GM12878 (cell line): Measurements from ENCODE around the gene HERPUD2. TPM values are rescaled to one million over a fixed set of nuclear protein-coding genes. Genes with fewer than 3 reads are reported as not detected.

Experiments
- ATAC-seq: fragments of 200-7000 bp; cut with Tn5 transposase; 3 replicates; pipeline ENCODE4 v1.9.1; 2020; ENCODE audit warnings: mild to moderate bottlenecking, moderate library complexity
- BruUV-seq: library from RNA; stranded (reverse); fragments of 400-500 nt; replicated peaks from 2 replicates; lab custom pipeline; 2021; lab: Mats Ljungman, UMichigan
- CTCF ChIA-PET: fragments of 300-600 bp; sonication (Branson Sonifier 250); formaldehyde crosslinking; extraction: SDS; loops from one replicate; lab custom pipeline; 2021; ENCODE audit warnings: inconsistent platforms; lab: Yijun Ruan, JAX
- POLR2A ChIA-PET: fragments of 350-600 bp; formaldehyde crosslinking; extraction: SDS; loops from one replicate; lab custom pipeline; 2021; ENCODE audit warnings: inconsistent platforms; lab: Charles Lee
- RAD21 ChIA-PET: fragments of 300-600 bp; sonication (Branson Sonifier 250); formaldehyde crosslinking; loops from one replicate; lab custom pipeline; 2023; ENCODE audit warnings: antibody characterized with exemption; ENCODE audit not compliant: unreplicated experiment; lab: Charles Lee
- SMC1A ChIA-PET: fragments of 300-600 bp; sonication (Branson Sonifier 250); formaldehyde crosslinking; loops from one replicate; lab custom pipeline; 2023; ENCODE audit not compliant: unreplicated experiment, uncharacterized antibody; lab: Charles Lee
- DNase-seq: peaks from one replicate; pipeline ENCODE4 v3.0.0-alpha.2; 2011; ENCODE audit warnings: low read depth, low spot score
- FAIRE-seq: peaks from 3 replicates; lab custom pipeline; 2011; peaks lifted over from hg19 to GRCh38; lab: Jason Lieb, UNC
- H2AFZ ChIP-seq: 2 replicates; pipeline ENCODE4 v1.6.0; 2011; ENCODE audit warnings: low read depth, low read length, control low read depth; ENCODE audit not compliant: control insufficient read depth
- H3K27ac ChIP-seq: 2 replicates; pipeline ENCODE4 v1.5.1; 2011; ENCODE audit warnings: control low read depth; ENCODE audit not compliant: control insufficient read depth, insufficient read depth
- H3K27me3 ChIP-seq, 2 experiments: replicated peaks in 1 of 2; 2 replicates each; pipeline versions ENCODE4 v1.6.0 to v1.6.1; 2011; ENCODE audit warnings: low read length in 1 of 2; ENCODE audit not compliant: control insufficient read depth in 2 of 2, insufficient read depth in 2 of 2
- H3K36me3 ChIP-seq, 2 experiments: 2 replicates each; pipeline ENCODE4 v1.5.1; 2011; ENCODE audit warnings: low read length in 1 of 2; ENCODE audit not compliant: control insufficient read depth in 2 of 2, insufficient read depth in 2 of 2
- H3K4me1 ChIP-seq: 2 replicates; pipeline ENCODE4 v1.6.1; 2011; ENCODE audit warnings: mild to moderate bottlenecking, low read length, moderate library complexity, mixed read lengths; ENCODE audit not compliant: control insufficient read depth, insufficient read depth
- H3K4me2 ChIP-seq: 2 replicates; pipeline ENCODE4 v1.6.0; 2011; ENCODE audit warnings: control low read depth; ENCODE audit not compliant: control insufficient read depth, insufficient read depth
- H3K4me3 ChIP-seq: fragments of 200-600 bp; sonication (generic); 2 replicates; pipeline ENCODE4 v1.5.1; 2016
- H3K79me2 ChIP-seq: 2 replicates; pipeline ENCODE4 v1.6.0; 2011; ENCODE audit warnings: low read length; ENCODE audit not compliant: control insufficient read depth, insufficient read depth
- H3K9ac ChIP-seq: 2 replicates; pipeline ENCODE4 v1.8.0; 2011; ENCODE audit warnings: low read length, control low read depth, mixed read lengths; ENCODE audit not compliant: control insufficient read depth, insufficient read depth
- H3K9me3 ChIP-seq: replicated peaks from 3 replicates; pipeline ENCODE4 v1.5.1; 2011; ENCODE audit warnings: mild to moderate bottlenecking, low read length; ENCODE audit not compliant: control insufficient read depth, insufficient read depth
- H4K20me1 ChIP-seq: 2 replicates; pipeline ENCODE4 v1.6.0; 2011; ENCODE audit not compliant: control insufficient read depth, insufficient read depth
- CHD4 ChIP-seq: fragments of 200-600 bp; sonication (generic); IDR thresholded peaks from 2 replicates; pipeline ENCODE4 v1.6.1; 2016; ENCODE audit warnings: mild to moderate bottlenecking
- CREM ChIP-seq: IDR thresholded peaks from 2 replicates; pipeline ENCODE4 v1.6.1; 2014; ENCODE audit warnings: antibody characterized with exemption, low read depth
- DPF2 ChIP-seq: fragments of 450-650 bp; IDR thresholded peaks from 2 replicates; pipeline ENCODE4 v1.6.1; 2017; ENCODE audit warnings: mild to moderate bottlenecking
- EED ChIP-seq: sonication (generic); IDR thresholded peaks from 2 replicates; pipeline ENCODE4 v1.6.1; 2016; ENCODE audit warnings: antibody characterized with exemption, low read depth
- JUND ChIP-seq: IDR thresholded peaks from 2 replicates; pipeline ENCODE4 v1.6.1; 2012; ENCODE audit warnings: low read depth, mild to moderate bottlenecking, low read length, improper control_type of control experiment, moderate library complexity
- RFX5 ChIP-seq: IDR thresholded peaks from 2 replicates; pipeline ENCODE4 v1.6.1; 2011; ENCODE audit warnings: low read depth, low read length, improper control_type of control experiment
- SIX5 ChIP-seq: IDR thresholded peaks from 2 replicates; pipeline ENCODE4 v1.6.1; 2011; ENCODE audit warnings: mild to moderate bottlenecking, low read depth, low read length, moderate library complexity; ENCODE audit not compliant: severe bottlenecking
- SPI1 ChIP-seq: IDR thresholded peaks from 2 replicates; pipeline ENCODE4 v1.6.1; 2011; ENCODE audit warnings: low read depth, mild to moderate bottlenecking, low read length, moderate library complexity, borderline replicate concordance; ENCODE audit not compliant: insufficient read depth
- ZBED1 ChIP-seq: IDR thresholded peaks from 2 replicates; pipeline ENCODE4 v1.6.1; 2016; ENCODE audit warnings: borderline replicate concordance
- WGBS: methylation state at CpG from one replicate; pipeline ENCODE4 v1.1.6; 2016; ENCODE audit warnings: low lambda C conversion rate; ENCODE audit not compliant: insufficient replicate concordance, insufficient coverage; ENCODE audit errors: missing lambda C conversion rate; 5-methylcytosine and 5-hydroxymethylcytosine counted together
- in situ Hi-C: fragments of 300-500 bp; cut with MboI; formaldehyde crosslinking; loops from 9 replicates; pipeline ENCODE4 v1.14.3; 2018; ENCODE audit warnings: mixed read lengths
- intact Hi-C: fragments of 100-400 bp; cut with micrococcal nuclease; formaldehyde crosslinking; loops from one replicate; pipeline ENCODE4 v1.14.2; 2022; ENCODE audit not compliant: unreplicated experiment
- polyA plus RNA-seq, 11 experiments: library from polyadenylated mRNA; depleted of rRNA in 4 of 11; unstranded in 6 of 11; stranded (reverse) in 5 of 11; fragments of >200 nt; fragmentation: Nextera tagmentation in 4 of 11; fragmentation: Illumina TruSeq in 1 of 11; extraction: Ambion mirVana in 4 of 11; extraction: Trizol in 1 of 11; gene quantifications; 1 replicate in 1 of 11; 2 replicates in 10 of 11; pipeline versions ENCODE4 v1.2.1 to v1.2.3, GENCODE V29; 2011 to 2016; ENCODE audit warnings: inconsistent platforms in 2 of 11, missing spikeins in 2 of 11, low read depth in 1 of 11
- total RNA-seq, 4 experiments: library from RNA; depleted of rRNA in 3 of 4; stranded (reverse); fragments of >200 nt in 3 of 4; fragmentation: Illumina TruSeq in 1 of 4; extraction: Trizol in 1 of 4; gene quantifications; 2 replicates each; pipeline versions ENCODE4 v1.2.1 to v1.2.3, GENCODE V29; 2013 to 2021
- TF ChIP-seq, protein P1 (sequence below): IDR thresholded peaks from 2 replicates; pipeline ENCODE4 v1.6.1; 2012; ENCODE audit warnings: low read depth, low read length, improper control_type of control experiment
- TF ChIP-seq, protein P2 (sequence below): fragments of 450-650 bp; IDR thresholded peaks from 2 replicates; pipeline ENCODE4 v1.6.1; 2016; ENCODE audit warnings: mild to moderate bottlenecking, moderate library complexity, borderline replicate concordance
- TF ChIP-seq, protein P3 (sequence below): fragments of 450-650 bp; IDR thresholded peaks from 2 replicates; pipeline ENCODE4 v1.6.1; 2017; ENCODE audit warnings: borderline replicate concordance

The HERPUD2 gene
- total and polyA plus RNA-seq, 10 of the 15 experiments (the other 5 are each of a cell fraction or from before 2014, with no cell fraction given): 4.7 to 69.6 (median 13.9) TPM

DNA sequence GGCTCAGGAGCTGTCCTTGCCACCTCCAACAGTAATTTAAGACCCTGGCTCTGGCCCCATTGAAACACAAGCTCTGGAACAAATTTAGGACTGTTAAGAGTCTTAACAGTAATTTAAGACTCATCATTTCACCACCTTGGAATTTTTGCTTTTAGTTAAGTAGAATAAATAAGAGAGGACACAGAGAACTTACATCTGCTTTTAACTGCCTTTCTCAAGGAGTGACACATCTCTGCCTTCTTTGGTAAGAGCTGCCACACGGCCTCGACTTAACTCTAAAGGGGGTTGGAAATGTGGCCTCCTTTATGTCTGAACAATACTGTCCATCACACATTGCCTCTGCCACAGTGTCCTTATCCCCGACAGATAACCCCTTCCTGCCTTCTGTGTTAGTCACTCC, 77.9 kb downstream of the HERPUD2 start:
- in situ Hi-C loops (no loop called here), intact Hi-C loops (no loop called here)
- no TSS peak for BruUV-seq
- H4K20me1 ChIP-seq: no peaks in the 10 kb centered on the region
- no peaks in the 10 kb centered on the region for H3K4me1 ChIP-seq
- H3K4me3 ChIP-seq: no peak overlapping the region
- H3K36me3 ChIP-seq: no peaks in the 10 kb centered on the region
- 95% methylated on average over 3 of the region's 3 CpGs for WGBS
- no peaks in the 10 kb centered on the region; the same call in 2 of the 3 replicates for H3K9me3 ChIP-seq
- ATAC-seq (no peak), DNase-seq (no peak), FAIRE-seq (no peak)
- POLR2A ChIA-PET: no interaction called here
- no peaks in the 10 kb centered on the region for H3K79me2 ChIP-seq
- H2AFZ ChIP-seq: no peak overlapping the region
- H3K27me3 ChIP-seq: no peaks in the 10 kb centered on the region
- SMC1A ChIA-PET: no interaction called here
- RAD21 ChIA-PET: interaction anchor here (1.2 kb wide), 1 partner anchor 10 kb away, joined by 3 read pairs; no protein-coding TSS in a partner anchor
- H3K27ac ChIP-seq: no peak overlapping the region
- H3K4me2 ChIP-seq: no peak overlapping the region
- H3K9ac ChIP-seq: no peak overlapping the region
- TF ChIP-seq, protein P1, sequence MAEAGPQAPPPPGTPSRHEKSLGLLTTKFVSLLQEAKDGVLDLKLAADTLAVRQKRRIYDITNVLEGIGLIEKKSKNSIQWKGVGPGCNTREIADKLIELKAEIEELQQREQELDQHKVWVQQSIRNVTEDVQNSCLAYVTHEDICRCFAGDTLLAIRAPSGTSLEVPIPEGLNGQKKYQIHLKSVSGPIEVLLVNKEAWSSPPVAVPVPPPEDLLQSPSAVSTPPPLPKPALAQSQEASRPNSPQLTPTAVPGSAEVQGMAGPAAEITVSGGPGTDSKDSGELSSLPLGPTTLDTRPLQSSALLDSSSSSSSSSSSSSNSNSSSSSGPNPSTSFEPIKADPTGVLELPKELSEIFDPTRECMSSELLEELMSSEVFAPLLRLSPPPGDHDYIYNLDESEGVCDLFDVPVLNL: no peak
- TF ChIP-seq CREM: no peak
- TF ChIP-seq CHD4: no peak
- no peak for TF ChIP-seq SPI1
- TF ChIP-seq SIX5: no peak
- CTCF ChIA-PET: interaction anchor here (1.0 to 1.7 kb wide), 4 partner anchors 8 to 290 kb away, joined by 3 to 7 read pairs (median 4); no protein-coding TSS in a partner anchor

DNA sequence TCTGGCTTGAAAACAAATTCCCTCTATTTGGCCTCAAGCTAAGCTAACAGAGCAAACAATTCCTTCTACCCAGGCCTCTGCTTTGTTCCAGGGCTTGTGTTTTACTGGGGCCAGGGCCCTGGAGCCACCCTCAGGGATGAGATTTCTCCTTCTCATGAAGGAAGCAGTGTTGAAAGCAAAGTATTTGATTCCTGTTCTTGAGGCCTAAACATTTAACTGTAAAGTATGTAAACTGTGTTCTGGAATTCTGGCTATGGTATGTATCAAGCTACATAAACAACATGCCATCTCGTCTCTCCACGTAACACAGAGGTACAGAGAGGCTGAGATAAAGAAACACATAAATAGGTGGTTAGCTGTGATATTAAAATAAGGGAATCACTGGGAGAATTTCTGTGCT, 81.8 kb downstream of the HERPUD2 start:
- ChIA-PET RAD21 (no interaction called here), CTCF (interaction anchor here (1.0 to 3.7 kb wide), 2 partner anchors 11 to 19 kb away, joined by 3 to 16 read pairs; no protein-coding TSS in a partner anchor), POLR2A (no interaction called here), SMC1A (interaction anchor here (0.6 to 1.1 kb wide), 4 partner anchors 9 to 159 kb away, joined by 3 read pairs; no protein-coding TSS in a partner anchor)
- Histone ChIP-seq H2AFZ (no peak overlapping the region), H3K4me1 (no peaks in the 10 kb centered on the region), H3K4me3 (no peak overlapping the region), H3K27ac (no peak overlapping the region), H3K36me3 (no peaks in the 10 kb centered on the region), H3K9ac (no peak overlapping the region), H3K79me2 (no peaks in the 10 kb centered on the region), H3K4me2 (no peak overlapping the region), H3K9me3 (no peaks in the 10 kb centered on the region), H3K27me3 (no peaks in the 10 kb centered on the region), H4K20me1 (no peaks in the 10 kb centered on the region)
- FAIRE-seq (no peak), ATAC-seq (no peak), DNase-seq (no peak)
- in situ Hi-C loops (no loop called here), intact Hi-C loops (no loop called here)
- WGBS: 89% methylated on average over 2 of the region's 2 CpGs
- BruUV-seq: no TSS peak
- TF ChIP-seq JUND (no peak), DPF2 (no peak), RFX5 (no peak), ZBED1 (no peak), EED (no peak)
- TF ChIP-seq, protein P2, sequence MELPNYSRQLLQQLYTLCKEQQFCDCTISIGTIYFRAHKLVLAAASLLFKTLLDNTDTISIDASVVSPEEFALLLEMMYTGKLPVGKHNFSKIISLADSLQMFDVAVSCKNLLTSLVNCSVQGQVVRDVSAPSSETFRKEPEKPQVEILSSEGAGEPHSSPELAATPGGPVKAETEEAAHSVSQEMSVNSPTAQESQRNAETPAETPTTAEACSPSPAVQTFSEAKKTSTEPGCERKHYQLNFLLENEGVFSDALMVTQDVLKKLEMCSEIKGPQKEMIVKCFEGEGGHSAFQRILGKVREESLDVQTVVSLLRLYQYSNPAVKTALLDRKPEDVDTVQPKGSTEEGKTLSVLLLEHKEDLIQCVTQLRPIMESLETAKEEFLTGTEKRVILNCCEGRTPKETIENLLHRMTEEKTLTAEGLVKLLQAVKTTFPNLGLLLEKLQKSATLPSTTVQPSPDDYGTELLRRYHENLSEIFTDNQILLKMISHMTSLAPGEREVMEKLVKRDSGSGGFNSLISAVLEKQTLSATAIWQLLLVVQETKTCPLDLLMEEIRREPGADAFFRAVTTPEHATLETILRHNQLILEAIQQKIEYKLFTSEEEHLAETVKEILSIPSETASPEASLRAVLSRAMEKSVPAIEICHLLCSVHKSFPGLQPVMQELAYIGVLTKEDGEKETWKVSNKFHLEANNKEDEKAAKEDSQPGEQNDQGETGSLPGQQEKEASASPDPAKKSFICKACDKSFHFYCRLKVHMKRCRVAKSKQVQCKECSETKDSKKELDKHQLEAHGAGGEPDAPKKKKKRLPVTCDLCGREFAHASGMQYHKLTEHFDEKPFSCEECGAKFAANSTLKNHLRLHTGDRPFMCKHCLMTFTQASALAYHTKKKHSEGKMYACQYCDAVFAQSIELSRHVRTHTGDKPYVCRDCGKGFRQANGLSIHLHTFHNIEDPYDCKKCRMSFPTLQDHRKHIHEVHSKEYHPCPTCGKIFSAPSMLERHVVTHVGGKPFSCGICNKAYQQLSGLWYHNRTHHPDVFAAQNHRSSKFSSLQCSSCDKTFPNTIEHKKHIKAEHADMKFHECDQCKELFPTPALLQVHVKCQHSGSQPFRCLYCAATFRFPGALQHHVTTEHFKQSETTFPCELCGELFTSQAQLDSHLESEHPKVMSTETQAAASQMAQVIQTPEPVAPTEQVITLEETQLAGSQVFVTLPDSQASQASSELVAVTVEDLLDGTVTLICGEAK: no peak
- TF ChIP-seq, protein P3, sequence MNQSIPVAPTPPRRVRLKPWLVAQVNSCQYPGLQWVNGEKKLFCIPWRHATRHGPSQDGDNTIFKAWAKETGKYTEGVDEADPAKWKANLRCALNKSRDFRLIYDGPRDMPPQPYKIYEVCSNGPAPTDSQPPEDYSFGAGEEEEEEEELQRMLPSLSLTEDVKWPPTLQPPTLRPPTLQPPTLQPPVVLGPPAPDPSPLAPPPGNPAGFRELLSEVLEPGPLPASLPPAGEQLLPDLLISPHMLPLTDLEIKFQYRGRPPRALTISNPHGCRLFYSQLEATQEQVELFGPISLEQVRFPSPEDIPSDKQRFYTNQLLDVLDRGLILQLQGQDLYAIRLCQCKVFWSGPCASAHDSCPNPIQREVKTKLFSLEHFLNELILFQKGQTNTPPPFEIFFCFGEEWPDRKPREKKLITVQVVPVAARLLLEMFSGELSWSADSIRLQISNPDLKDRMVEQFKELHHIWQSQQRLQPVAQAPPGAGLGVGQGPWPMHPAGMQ: no peak
